Measurements from ENCODE around the gene GTF2A1.

GRCh38 chr14:81132468-81132867, 88.3 kb downstream of the GTF2A1 start:
- TF ChIP-seq CTCF (IDR thresholded peaks at IDR 0.05) (no peak), POLR2A (IDR thresholded peaks at IDR 0.05) (no peak)
